ENCODE measurements around the gene ANO1. TPM values are rescaled to one million over a fixed set of nuclear protein-coding genes. Genes with fewer than 3 reads are reported as not detected.

The ANO1 gene
- total RNA-seq, 1 donor from 2014 or later, result 1.1 TPM

- peaks cover 5% of the 10 kb centered on the region for H3K27me3 ChIP-seq (ENCODE audit: control insufficient read depth, insufficient read depth, low read length)
- TF ChIP-seq, protein P1, sequence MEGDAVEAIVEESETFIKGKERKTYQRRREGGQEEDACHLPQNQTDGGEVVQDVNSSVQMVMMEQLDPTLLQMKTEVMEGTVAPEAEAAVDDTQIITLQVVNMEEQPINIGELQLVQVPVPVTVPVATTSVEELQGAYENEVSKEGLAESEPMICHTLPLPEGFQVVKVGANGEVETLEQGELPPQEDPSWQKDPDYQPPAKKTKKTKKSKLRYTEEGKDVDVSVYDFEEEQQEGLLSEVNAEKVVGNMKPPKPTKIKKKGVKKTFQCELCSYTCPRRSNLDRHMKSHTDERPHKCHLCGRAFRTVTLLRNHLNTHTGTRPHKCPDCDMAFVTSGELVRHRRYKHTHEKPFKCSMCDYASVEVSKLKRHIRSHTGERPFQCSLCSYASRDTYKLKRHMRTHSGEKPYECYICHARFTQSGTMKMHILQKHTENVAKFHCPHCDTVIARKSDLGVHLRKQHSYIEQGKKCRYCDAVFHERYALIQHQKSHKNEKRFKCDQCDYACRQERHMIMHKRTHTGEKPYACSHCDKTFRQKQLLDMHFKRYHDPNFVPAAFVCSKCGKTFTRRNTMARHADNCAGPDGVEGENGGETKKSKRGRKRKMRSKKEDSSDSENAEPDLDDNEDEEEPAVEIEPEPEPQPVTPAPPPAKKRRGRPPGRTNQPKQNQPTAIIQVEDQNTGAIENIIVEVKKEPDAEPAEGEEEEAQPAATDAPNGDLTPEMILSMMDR (IDR thresholded peaks at IDR 0.05; ENCODE audit: insufficient read depth, low read length, poor library complexity, severe bottlenecking), result no peak
- DNase-seq (ENCODE audit: low read depth), result no peak
- no peak overlapping the region for H3K4me3 ChIP-seq (ENCODE audit: low read depth, low read length)
- no peaks in the 10 kb centered on the region for H3K36me3 ChIP-seq (ENCODE audit: control insufficient read depth, insufficient read depth, low read length)
These were observed 55.7 kb downstream of the ANO1 start for GRCh38 chr11:70133771-70134335.

- no peak for DNase-seq (ENCODE audit: low read depth)
- Histone ChIP-seq H3K36me3 (ENCODE audit: control insufficient read depth, insufficient read depth, low read length) (no peaks in the 10 kb centered on the region), H3K4me3 (ENCODE audit: low read depth, low read length) (no peak overlapping the region), H3K27me3 (ENCODE audit: control insufficient read depth, insufficient read depth, low read length) (peaks cover 5% of the 10 kb centered on the region)
- TF ChIP-seq, protein P1 (IDR thresholded peaks at IDR 0.05; ENCODE audit: insufficient read depth, low read length, poor library complexity, severe bottlenecking), result no peak
These were observed 56.4 kb downstream of the ANO1 start for GRCh38 chr11:70134490-70134889.

DNA sequence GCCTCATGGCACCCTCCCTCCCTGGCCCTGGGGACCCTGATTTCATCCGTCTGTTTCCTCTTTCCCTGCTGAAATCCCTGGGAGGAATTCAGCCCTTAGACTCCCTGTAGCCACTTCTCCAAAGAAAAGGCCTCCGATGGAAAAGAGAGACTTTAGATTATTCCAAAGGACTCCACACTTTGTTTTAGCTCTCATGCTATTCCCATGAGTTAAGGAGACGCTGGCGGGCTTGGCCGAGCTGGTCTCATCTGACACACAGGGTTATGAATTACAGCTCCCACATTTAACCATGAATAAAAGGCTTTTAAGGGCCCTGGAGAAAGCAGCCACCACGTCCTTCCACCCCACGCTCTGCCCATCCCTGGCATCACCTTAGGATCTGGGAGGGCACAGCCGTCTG lies 57.0 kb downstream of the ANO1 start:
- H3K27me3 ChIP-seq (ENCODE audit: control insufficient read depth, insufficient read depth, low read length), result peaks cover 5% of the 10 kb centered on the region
- TF ChIP-seq, protein P1 (IDR thresholded peaks at IDR 0.05; ENCODE audit: insufficient read depth, low read length, poor library complexity, severe bottlenecking), result no peak
- DNase-seq (ENCODE audit: low read depth), result no peak
- no peak overlapping the region for H3K4me3 ChIP-seq (ENCODE audit: low read depth, low read length)
- no peaks in the 10 kb centered on the region for H3K36me3 ChIP-seq (ENCODE audit: control insufficient read depth, insufficient read depth, low read length)

DNA sequence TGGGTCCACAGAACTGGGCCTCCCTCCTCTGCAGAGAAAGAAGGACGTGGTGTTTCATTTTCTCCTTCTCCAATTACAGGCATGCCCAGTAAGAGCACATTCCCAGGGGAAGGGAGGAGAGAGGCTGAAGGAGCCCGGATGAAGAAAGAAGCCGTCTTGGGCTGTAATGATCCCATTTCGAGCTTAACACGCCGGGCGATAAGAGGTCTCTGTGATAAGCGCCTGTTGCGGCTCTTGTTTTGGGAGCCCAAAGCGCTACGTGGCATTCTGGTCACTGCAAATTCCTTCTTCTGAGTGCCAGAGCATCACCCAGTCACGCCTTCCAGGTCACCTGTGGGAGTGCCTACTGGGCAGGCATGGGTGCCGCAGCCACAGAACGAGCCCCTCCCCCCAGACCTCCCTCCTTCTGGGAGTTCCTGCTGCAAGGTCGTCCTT lies 57.5 kb downstream of the ANO1 start:
- DNase-seq (ENCODE audit: low read depth), result no peak
- no peak overlapping the region for H3K4me3 ChIP-seq (ENCODE audit: low read depth, low read length)
- no peaks in the 10 kb centered on the region for H3K36me3 ChIP-seq (ENCODE audit: control insufficient read depth, insufficient read depth, low read length)
- H3K27me3 ChIP-seq (ENCODE audit: control insufficient read depth, insufficient read depth, low read length), result peaks cover 5% of the 10 kb centered on the region
- TF ChIP-seq, protein P1 (IDR thresholded peaks at IDR 0.05; ENCODE audit: insufficient read depth, low read length, poor library complexity, severe bottlenecking), result no peak

GRCh38 chr11:70137383-70137782 lies 59.3 kb downstream of the ANO1 start:
- H3K4me3 ChIP-seq (ENCODE audit: low read depth, low read length), result no peak overlapping the region
- TF ChIP-seq, protein P1 (IDR thresholded peaks at IDR 0.05; ENCODE audit: insufficient read depth, low read length, poor library complexity, severe bottlenecking), result no peak
- H3K27me3 ChIP-seq (ENCODE audit: control insufficient read depth, insufficient read depth, low read length), result peaks cover 17% of the 10 kb centered on the region
- DNase-seq (ENCODE audit: low read depth), result no peak
- H3K36me3 ChIP-seq (ENCODE audit: control insufficient read depth, insufficient read depth, low read length), result no peaks in the 10 kb centered on the region

DNA sequence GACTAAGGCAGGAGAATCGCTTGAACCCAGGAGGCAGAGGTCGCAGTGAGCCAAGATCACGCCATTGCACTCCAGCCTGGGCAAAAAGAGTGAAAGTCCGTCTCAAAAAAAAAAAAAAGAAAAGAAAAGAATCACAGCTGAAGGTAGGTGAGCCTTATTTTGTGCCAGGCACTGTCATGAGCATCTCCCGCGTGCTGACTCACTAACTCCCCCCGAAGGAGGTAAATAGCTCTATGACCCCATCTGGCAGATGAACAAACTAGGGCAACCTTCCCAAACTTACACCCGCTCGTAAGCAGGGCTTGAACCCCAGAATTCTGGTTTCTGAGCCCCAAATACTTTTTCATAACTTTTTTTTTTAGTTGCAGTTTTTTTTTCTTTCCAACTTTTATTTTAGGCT lies 60.3 kb downstream of the ANO1 start:
- TF ChIP-seq, protein P1 (IDR thresholded peaks at IDR 0.05; ENCODE audit: insufficient read depth, low read length, poor library complexity, severe bottlenecking), result no peak
- H3K36me3 ChIP-seq (ENCODE audit: control insufficient read depth, insufficient read depth, low read length), result no peaks in the 10 kb centered on the region
- H3K27me3 ChIP-seq (ENCODE audit: control insufficient read depth, insufficient read depth, low read length), result peaks cover 19% of the 10 kb centered on the region
- no peak for DNase-seq (ENCODE audit: low read depth)
- no peak overlapping the region for H3K4me3 ChIP-seq (ENCODE audit: low read depth, low read length)
